HFFc6 (cell line): Measurements from ENCODE around the gene ACOT9. TPM values are rescaled to one million over a fixed set of nuclear protein-coding genes. Genes with fewer than 3 reads are reported as not detected.

Source experiments
- DNase-seq: peaks from one replicate; pipeline ENCODE4 v3.0.0-alpha.2; 2018
- H3K27ac Mint-ChIP-seq: 2 replicates; pipeline ENCODE4 v1.8.0; 2020; ENCODE audit warnings: mild to moderate bottlenecking, mixed read lengths
- H3K27me3 Mint-ChIP-seq: 2 replicates; pipeline ENCODE4 v1.8.0; 2021; ENCODE audit warnings: mild to moderate bottlenecking, moderate library complexity, mixed read lengths; ENCODE audit not compliant: insufficient read depth
- H3K36me3 Mint-ChIP-seq: 2 replicates; pipeline ENCODE4 v1.8.0; 2021; ENCODE audit warnings: low read depth, mixed read lengths
- H3K4me1 Mint-ChIP-seq: 2 replicates; pipeline ENCODE4 v1.8.0; 2020; ENCODE audit warnings: low read depth, mixed read lengths
- H3K4me3 Mint-ChIP-seq: 2 replicates; pipeline ENCODE4 v1.8.0; 2020; ENCODE audit warnings: mild to moderate bottlenecking, moderate library complexity, mixed read lengths
- H3K9me3 Mint-ChIP-seq: 2 replicates; pipeline ENCODE4 v1.8.0; 2020; ENCODE audit warnings: mild to moderate bottlenecking, mixed read lengths
- total RNA-seq, 6 experiments: library from RNA; stranded (reverse); fragmentation: NEBNext Ultra II Directional; extraction: Animal tissue kit (Norgen Biotek cat#: 25700); gene quantifications; 2 replicates in 1 of 6; 3 replicates in 5 of 6; pipeline ENCODE4 v1.2.3, GENCODE V29; 2021
- TF ChIP-seq, protein P1 (sequence below): fragments of 200-600 bp; sonication (generic); IDR thresholded peaks from 2 replicates; pipeline ENCODE4 v1.5.0; 2021; ENCODE audit warnings: antibody characterized with exemption, mild to moderate bottlenecking

The ACOT9 gene
- total RNA-seq, 6 experiments from 2014 or later, result 49.1 to 52.8 (median 50.3) TPM

DNA sequence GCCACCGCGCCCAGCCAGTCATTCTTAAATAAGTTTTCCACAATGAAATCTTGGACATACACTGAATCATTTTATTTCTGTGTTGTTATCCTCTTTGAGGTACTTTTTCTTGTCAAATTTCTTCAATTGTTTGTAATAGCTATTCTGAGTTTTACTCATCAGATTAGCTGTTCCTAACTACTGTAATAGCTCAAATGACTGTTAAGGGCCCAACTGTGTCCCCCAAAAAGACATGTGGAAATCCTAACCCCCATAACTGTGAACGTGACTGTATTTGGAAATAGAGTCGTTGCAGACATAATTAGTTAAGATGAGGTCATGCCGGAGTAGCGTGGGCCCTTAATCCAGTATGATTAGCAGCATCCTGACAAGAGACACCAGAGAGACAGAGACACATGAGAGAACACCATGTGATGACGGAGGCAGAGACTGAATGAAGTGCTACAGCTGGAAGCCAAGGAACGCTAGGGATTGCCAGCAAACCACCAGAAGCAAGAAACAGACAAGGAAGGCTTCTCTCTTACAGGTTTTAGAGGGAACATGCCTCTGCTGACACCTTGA is 22.9 kb downstream of the ACOT9 start:
- H3K4me1 Mint-ChIP-seq, result no peaks in the 10 kb centered on the region
- H3K27ac Mint-ChIP-seq, result no peak overlapping the region
- TF ChIP-seq, protein P1, sequence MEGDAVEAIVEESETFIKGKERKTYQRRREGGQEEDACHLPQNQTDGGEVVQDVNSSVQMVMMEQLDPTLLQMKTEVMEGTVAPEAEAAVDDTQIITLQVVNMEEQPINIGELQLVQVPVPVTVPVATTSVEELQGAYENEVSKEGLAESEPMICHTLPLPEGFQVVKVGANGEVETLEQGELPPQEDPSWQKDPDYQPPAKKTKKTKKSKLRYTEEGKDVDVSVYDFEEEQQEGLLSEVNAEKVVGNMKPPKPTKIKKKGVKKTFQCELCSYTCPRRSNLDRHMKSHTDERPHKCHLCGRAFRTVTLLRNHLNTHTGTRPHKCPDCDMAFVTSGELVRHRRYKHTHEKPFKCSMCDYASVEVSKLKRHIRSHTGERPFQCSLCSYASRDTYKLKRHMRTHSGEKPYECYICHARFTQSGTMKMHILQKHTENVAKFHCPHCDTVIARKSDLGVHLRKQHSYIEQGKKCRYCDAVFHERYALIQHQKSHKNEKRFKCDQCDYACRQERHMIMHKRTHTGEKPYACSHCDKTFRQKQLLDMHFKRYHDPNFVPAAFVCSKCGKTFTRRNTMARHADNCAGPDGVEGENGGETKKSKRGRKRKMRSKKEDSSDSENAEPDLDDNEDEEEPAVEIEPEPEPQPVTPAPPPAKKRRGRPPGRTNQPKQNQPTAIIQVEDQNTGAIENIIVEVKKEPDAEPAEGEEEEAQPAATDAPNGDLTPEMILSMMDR, result no peak
- no peaks in the 10 kb centered on the region for H3K27me3 Mint-ChIP-seq
- no peaks in the 10 kb centered on the region for H3K9me3 Mint-ChIP-seq
- H3K4me3 Mint-ChIP-seq, result no peak overlapping the region
- DNase-seq, result no peak
- H3K36me3 Mint-ChIP-seq, result peaks cover 9% of the 10 kb centered on the region; the same call in 1 of the 2 replicates

GRCh38 chrX:23705235-23705634 is 37.8 kb downstream of the ACOT9 start:
- H3K9me3 Mint-ChIP-seq, result no peaks in the 10 kb centered on the region
- peaks cover 3% of the 10 kb centered on the region; the same call in 1 of the 2 replicates for H3K36me3 Mint-ChIP-seq
- DNase-seq, result no peak
- H3K4me3 Mint-ChIP-seq, result no peak overlapping the region
- no peaks in the 10 kb centered on the region for H3K4me1 Mint-ChIP-seq
- no peaks in the 10 kb centered on the region; the same call in 1 of the 2 replicates for H3K27me3 Mint-ChIP-seq
- no peak overlapping the region for H3K27ac Mint-ChIP-seq
- TF ChIP-seq, protein P1, result no peak

GRCh38 chrX:23704673-23705206 is 38.3 kb downstream of the ACOT9 start:
- no peak overlapping the region for H3K4me3 Mint-ChIP-seq
- TF ChIP-seq, protein P1, result no peak
- H3K27ac Mint-ChIP-seq, result no peak overlapping the region
- H3K9me3 Mint-ChIP-seq, result no peaks in the 10 kb centered on the region
- DNase-seq, result no peak
- H3K27me3 Mint-ChIP-seq, result no peaks in the 10 kb centered on the region; the same call in 1 of the 2 replicates
- no peaks in the 10 kb centered on the region for H3K4me1 Mint-ChIP-seq
- H3K36me3 Mint-ChIP-seq, result peaks cover 3% of the 10 kb centered on the region; the same call in 1 of the 2 replicates

DNA sequence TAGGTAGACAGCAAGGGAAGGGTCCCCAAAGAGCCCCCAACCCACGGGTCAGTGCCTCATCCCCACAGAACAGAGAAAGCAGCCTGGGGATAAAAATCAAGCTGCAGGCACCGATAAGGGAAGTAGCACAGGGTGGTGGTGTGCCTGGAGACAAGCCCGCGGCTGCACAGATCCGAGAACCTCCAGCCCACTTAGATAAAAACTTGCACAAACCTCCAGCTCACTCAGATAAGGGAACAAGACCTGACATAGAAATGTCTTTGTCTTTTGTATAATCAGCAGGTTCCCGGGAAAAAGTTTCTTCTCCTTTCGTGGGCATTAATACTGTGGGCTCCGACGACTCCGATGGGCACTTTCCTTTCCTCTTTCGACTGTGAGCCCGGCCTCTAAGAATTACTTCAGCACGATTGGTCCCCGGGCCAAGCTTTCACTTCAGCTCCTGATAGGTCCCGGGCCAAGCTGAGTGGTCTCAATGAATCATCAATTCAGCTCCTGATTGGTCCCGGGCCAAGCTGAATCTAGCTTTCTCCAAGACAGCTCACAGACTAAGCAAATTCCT is 43.4 kb downstream of the ACOT9 start:
- no peaks in the 10 kb centered on the region for H3K27me3 Mint-ChIP-seq
- no peak overlapping the region for H3K4me3 Mint-ChIP-seq
- peaks cover 3% of the 10 kb centered on the region; the same call in 1 of the 2 replicates for H3K36me3 Mint-ChIP-seq
- H3K9me3 Mint-ChIP-seq, result no peaks in the 10 kb centered on the region
- DNase-seq, result no peak
- TF ChIP-seq, protein P1, result no peak
- H3K4me1 Mint-ChIP-seq, result no peaks in the 10 kb centered on the region
- 0 out of 2 replicates have a peak overlapping the region, but pooled peaks have one; percentile 16 for H3K27ac Mint-ChIP-seq

DNA sequence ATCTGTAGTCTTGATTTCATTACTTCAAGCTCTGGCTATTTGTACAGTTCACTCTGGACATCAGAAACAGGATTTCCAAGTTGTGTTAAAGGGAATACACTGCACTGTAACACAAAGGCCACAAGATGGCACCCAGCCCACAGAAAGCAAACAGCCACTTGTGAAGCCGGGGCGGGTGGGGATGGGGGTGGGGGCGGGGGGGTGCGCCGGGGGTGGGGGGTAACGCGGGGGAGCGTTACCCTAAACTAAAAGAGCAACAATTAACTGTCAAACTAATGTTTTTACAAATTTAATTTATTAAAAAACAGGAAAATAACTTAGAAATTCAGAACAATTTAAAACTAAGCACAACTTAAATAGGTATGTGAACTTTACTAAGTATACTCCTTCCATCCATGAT is 48.5 kb downstream of the ACOT9 start:
- H3K27ac Mint-ChIP-seq, result no peak overlapping the region
- no peaks in the 10 kb centered on the region for H3K4me1 Mint-ChIP-seq
- H3K27me3 Mint-ChIP-seq, result no peaks in the 10 kb centered on the region; the same call in 1 of the 2 replicates
- DNase-seq, result peak; percentile 26
- H3K36me3 Mint-ChIP-seq, result no peaks in the 10 kb centered on the region
- no peak overlapping the region for H3K4me3 Mint-ChIP-seq
- TF ChIP-seq, protein P1, result peak; percentile 63
- no peaks in the 10 kb centered on the region for H3K9me3 Mint-ChIP-seq
